ENCODE measurements around the gene RAD51B. TPM values are rescaled to one million over a fixed set of nuclear protein-coding genes. Genes with fewer than 3 reads are reported as not detected.

RAD51B gene
- total RNA-seq, 1 experiment from 2014 or later: 16.7 TPM

- no peak overlapping the region; a peak in 1 of 7 replicates for H3K27ac Mint-ChIP-seq
- no peak for DNase-seq
- Histone ChIP-seq H3K23me2 (ENCODE audit: insufficient read length, low read depth, low read length, poor library complexity, severe bottlenecking) (no peaks in the 10 kb centered on the region), H3K79me1 (ENCODE audit: insufficient read depth, low read depth, low read length, poor library complexity, severe bottlenecking) (no peaks in the 10 kb centered on the region), H3K18ac (ENCODE audit: insufficient read length, low read depth, low read length) (no peak overlapping the region), H2BK5ac (ENCODE audit: insufficient read length, low read length) (no peak overlapping the region), H3K27me3 (ENCODE audit: insufficient read depth, low read length) (no peaks in the 10 kb centered on the region), H2BK12ac (ENCODE audit: insufficient read length, low read depth, low read length) (no peak overlapping the region), H3K4ac (ENCODE audit: low read depth, low read length) (no peak overlapping the region), H3K4me1 (ENCODE audit: insufficient read depth, low read length) (no peaks in the 10 kb centered on the region), H3K56ac (ENCODE audit: insufficient read length, low read depth, low read length) (no peak overlapping the region), H3K27ac (ENCODE audit: insufficient read length, low read depth, low read length) (no peak overlapping the region), H4K8ac (replicated peaks; ENCODE audit: insufficient read length, low read depth, low read length) (no peak overlapping the region), H4K91ac (ENCODE audit: insufficient read length, low read depth, low read length) (no peak overlapping the region), H2BK15ac (ENCODE audit: low read depth, low read length) (no peak overlapping the region), H2BK120ac (ENCODE audit: low read depth, low read length, poor library complexity, severe bottlenecking) (no peak overlapping the region), H4K5ac (ENCODE audit: insufficient read length, low read depth, low read length) (no peak overlapping the region), H3K79me2 (ENCODE audit: insufficient read depth, low read length) (no peaks in the 10 kb centered on the region), H3K14ac (ENCODE audit: insufficient read depth, low read length) (no peak overlapping the region), H2BK20ac (ENCODE audit: low read depth, low read length, poor library complexity, severe bottlenecking) (no peak overlapping the region), H3K4me2 (ENCODE audit: insufficient read depth, insufficient read length, low read length) (no peak overlapping the region), H3T11ph (ENCODE audit: low read length) (no peak overlapping the region), H3K9me3 (ENCODE audit: control insufficient read depth, low read depth, low read length) (no peaks in the 10 kb centered on the region), H3K9ac (ENCODE audit: extremely low read depth, insufficient read length, low read length) (no peak overlapping the region), H2AK5ac (ENCODE audit: insufficient read length, low read length) (no peak overlapping the region), H2AFZ (ENCODE audit: low read length) (no peak overlapping the region), H4K20me1 (ENCODE audit: control insufficient read depth, insufficient read depth, insufficient read length) (no peaks in the 10 kb centered on the region), H3K23ac (ENCODE audit: insufficient read length, low read depth, low read length) (no peak overlapping the region)
- H3K36me3 Mint-ChIP-seq (ENCODE audit: insufficient read depth in 1 of 3, low read depth in 3 of 3): no peaks in the 10 kb centered on the region; a peak in 1 of 7 replicates
- no peak for TF ChIP-seq CTCF (conservative IDR thresholded peaks at IDR 0.05)
- H3K4me1 Mint-ChIP-seq: peaks cover 6% of the 10 kb centered on the region in 2 experiments; a peak in 1 of 4 replicates
- peaks cover 4% of the 10 kb centered on the region; the same call in 1 of the 2 replicates for H3K27me3 Mint-ChIP-seq (ENCODE audit: low read depth)
- no peak overlapping the region for H3K4me3 Mint-ChIP-seq
- no CpG with 5 or more reads among the region's 7 CpGs for WGBS (ENCODE audit: extremely low coverage, insufficient read length, low lambda C conversion rate)
- H3K9me3 Mint-ChIP-seq: no peaks in the 10 kb centered on the region
Measured at GRCh38 chr14:68756000-68756481, 936.5 kb downstream of the RAD51B start.
